GM20000 (cell line): Measurements from ENCODE around the gene METTL8.

Experiments
- DNase-seq: peaks from one replicate; pipeline ENCODE4 v3.0.0; 2012; ENCODE audit warnings: low spot score
- TF ChIP-seq, protein P1 (sequence below): IDR thresholded peaks from 2 replicates; pipeline ENCODE4 v1.5.1; 2012; ENCODE audit warnings: mild to moderate bottlenecking, control low read depth; ENCODE audit errors: extremely low read depth, missing control alignments

The METTL8 gene

DNA sequence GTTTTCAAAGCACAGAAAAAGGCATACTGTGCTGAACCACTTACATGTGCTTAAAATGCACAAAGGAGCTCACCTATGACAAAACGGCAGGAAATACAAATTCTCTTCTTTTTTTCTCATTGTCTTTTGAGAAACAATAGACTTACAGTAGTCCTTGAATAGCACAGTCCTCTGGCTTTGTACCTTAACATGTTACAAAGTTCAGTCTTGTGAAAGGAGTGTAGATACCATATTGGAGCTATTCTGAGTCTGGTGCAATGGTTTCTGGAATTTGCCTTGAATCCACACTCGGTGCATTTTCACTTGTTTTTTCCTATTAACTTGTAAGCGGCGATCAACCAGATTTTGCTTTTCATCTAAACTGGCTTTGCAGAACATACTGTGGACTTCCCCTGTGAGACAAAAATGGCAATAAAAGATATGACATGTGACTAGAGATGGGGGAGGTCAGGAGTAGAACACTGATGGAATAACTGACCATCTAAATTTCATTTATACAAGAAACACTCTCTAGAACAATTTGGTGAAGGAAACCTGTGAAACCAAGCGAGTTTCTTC is 109.7 kb downstream of the METTL8 start:
- TF ChIP-seq, protein P1, sequence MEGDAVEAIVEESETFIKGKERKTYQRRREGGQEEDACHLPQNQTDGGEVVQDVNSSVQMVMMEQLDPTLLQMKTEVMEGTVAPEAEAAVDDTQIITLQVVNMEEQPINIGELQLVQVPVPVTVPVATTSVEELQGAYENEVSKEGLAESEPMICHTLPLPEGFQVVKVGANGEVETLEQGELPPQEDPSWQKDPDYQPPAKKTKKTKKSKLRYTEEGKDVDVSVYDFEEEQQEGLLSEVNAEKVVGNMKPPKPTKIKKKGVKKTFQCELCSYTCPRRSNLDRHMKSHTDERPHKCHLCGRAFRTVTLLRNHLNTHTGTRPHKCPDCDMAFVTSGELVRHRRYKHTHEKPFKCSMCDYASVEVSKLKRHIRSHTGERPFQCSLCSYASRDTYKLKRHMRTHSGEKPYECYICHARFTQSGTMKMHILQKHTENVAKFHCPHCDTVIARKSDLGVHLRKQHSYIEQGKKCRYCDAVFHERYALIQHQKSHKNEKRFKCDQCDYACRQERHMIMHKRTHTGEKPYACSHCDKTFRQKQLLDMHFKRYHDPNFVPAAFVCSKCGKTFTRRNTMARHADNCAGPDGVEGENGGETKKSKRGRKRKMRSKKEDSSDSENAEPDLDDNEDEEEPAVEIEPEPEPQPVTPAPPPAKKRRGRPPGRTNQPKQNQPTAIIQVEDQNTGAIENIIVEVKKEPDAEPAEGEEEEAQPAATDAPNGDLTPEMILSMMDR: no peak
- DNase-seq: no peak

DNA sequence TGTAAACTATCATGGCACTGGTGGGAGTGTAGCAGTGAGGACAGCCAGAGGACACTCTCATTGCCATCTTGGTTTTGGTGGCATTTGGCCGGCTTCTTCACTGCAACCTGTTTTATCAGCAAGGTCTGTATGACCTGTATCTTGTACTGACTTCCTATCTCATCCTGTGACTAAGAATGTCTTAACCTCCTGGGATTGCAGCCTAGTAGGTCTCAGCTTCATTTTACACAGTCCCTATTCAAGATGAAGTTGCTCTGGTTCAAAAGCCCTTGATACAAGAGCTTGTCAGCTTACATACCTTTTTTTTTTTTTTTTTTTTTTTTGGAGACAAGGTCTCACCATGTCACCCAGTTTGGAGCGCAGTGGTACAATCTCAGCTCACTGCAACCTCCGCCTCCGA is 110.9 kb downstream of the METTL8 start:
- DNase-seq: no peak
- TF ChIP-seq, protein P1: no peak

DNA sequence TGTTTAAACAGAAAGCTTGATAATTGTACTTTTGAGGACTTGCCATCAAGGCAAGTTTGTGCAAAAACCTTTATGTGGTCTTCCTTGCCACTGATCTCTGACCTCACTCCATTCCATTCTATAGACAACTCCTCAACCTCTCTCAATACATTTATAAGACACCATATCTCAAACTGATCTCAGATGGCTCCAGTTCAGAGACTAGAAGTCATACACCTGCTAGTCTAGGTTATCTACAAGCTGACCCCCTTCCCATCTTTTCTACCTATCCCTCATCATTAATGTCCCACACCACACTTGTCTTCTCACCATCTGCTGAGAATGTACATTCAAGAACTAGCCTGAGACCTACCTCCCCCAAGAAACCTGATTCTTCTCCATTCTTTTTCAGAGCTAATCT is 113.1 kb downstream of the METTL8 start:
- DNase-seq: no peak
- TF ChIP-seq, protein P1: no peak

DNA sequence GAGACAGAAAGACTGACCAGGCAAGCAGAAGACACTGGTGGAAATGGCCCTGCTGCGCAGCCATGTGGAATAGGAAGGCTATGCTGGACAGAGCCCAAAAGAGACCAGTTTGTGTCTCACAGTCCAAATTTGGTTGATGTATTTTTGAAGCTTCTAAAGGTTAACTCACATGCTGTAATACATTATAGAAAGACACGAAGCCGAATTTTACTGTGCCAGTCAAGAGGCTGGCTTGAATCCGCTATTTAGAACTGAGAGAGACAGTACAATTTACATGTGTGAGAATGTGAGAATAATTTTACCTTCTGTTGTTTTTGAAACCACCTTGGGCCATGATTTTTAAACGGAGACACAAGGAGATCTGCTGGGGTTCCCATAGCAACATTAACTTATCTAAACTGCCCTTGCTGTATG is 113.6 kb downstream of the METTL8 start:
- DNase-seq: peak; percentile 28
- TF ChIP-seq, protein P1: peak; percentile 28

DNA sequence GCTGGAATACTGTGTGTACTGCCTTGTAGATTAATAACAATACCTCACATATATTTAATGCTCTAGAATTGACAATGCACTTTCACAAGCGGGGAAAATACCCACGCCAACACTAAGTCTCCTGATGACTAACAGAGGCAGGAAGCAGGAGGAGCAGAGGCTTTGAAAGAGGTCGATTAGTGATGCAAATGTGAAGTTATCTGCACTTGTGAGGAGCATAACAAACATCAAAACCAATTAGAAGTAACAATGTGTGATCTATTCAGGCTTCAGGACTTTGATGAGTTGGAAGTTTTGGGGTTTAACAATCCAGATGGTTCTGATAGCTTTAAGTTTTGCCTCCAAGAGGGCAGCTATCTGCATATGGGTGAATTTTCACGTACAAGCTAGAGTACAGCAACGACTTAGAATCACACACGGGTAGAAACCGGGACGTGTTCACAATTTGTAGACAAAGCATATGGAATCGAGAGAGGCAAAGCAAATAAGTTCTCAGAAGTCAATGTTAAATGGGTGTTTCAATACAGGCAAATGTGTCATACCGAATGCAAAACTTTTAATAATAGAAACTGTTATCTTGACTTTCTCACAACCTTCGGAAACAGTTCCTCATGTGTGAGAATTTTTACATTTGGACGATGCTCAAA is 114.5 kb downstream of the METTL8 start:
- TF ChIP-seq, protein P1: no peak
- DNase-seq: peak; percentile 29

DNA sequence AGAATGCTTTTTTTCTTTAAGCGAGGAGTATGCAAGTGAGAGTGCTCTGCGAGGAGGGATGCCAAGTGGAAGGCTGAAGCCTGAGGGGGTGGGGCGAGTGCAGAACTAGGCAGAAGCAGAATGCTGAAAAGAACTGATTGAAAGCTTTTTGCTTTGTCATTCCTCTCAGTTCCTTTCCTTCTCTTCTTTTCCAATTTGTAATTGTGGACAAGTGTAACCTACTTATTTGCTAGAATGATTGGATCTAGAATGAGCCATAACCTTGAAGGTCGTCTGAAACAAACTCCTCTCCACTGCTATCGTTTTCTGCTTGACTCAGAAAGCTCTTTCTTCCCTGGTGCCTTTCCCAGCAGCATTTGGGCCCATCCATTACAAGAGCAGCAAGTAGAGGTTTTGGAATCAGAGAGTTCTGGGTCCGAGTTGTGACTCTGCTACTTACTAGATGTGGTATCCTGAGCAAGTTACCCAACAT is 115.3 kb downstream of the METTL8 start:
- TF ChIP-seq, protein P1: no peak
- no peak for DNase-seq

DNA sequence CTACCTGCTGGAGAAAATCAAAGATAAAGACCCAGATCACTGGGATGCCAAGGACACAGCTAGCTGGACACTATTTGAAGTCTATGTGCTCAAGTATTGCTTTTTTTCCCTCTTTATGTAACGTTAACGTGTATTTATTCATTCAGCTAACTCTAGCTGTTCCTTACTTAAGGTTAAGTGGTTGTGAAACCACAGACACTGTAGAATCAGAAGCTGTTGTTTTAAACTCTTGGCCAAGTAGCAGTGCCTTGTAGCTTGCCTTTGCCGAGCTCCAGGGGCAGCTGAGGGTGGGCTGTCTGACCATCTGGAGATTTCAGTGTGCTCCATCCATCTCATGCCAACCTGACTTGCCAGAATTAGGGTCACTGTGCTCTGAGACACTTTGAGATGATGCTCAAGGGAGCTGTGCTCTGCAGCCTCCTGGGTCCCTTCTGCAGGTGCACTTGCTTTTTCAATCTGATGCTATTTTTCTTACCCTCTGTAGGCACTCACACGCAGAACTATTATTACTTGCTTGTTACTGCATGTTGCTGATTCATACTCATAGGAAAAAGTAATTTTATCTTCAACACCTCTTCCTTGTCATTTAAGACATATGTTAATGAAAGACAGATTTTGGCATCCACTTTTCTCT is 116.2 kb downstream of the METTL8 start:
- TF ChIP-seq, protein P1: no peak
- DNase-seq: peak; percentile 31
